ENCODE results near the gene GJD3.
A peak's percentile ranks its signal among the peaks of the same experiment; 100 is the strongest.

GJD3 gene

GRCh38 chr17:40351359-40352236 lies 12.9 kb downstream of the GJD3 start:
- no peak for DNase-seq

GRCh38 chr17:40350689-40351358 lies 13.7 kb downstream of the GJD3 start:
- no peak for DNase-seq

GRCh38 chr17:40349895-40350688 lies 14.4 kb downstream of the GJD3 start:
- DNase-seq: no peak

- no peak for DNase-seq
These were observed 15.1 kb downstream of the GJD3 start for GRCh38 chr17:40349477-40349894.

GRCh38 chr17:40348562-40349476 lies 15.7 kb downstream of the GJD3 start:
- no peak for DNase-seq

GRCh38 chr17:40348136-40348504 lies 16.4 kb downstream of the GJD3 start:
- no peak for DNase-seq

- no peak for DNase-seq
These were observed 17.0 kb downstream of the GJD3 start for GRCh38 chr17:40347319-40348135.

GRCh38 chr17:40346765-40347158 lies 17.8 kb downstream of the GJD3 start:
- DNase-seq: no peak

GRCh38 chr17:40345994-40346764 lies 18.4 kb downstream of the GJD3 start:
- DNase-seq: no peak

GRCh38 chr17:40345161-40345993 lies 19.2 kb downstream of the GJD3 start:
- peak; percentile 69 for DNase-seq

GRCh38 chr17:40344421-40345160 lies 19.9 kb downstream of the GJD3 start:
- no peak for DNase-seq

GRCh38 chr17:40343219-40344119 lies 21.1 kb downstream of the GJD3 start:
- no peak for DNase-seq

- DNase-seq: no peak
These were observed 21.9 kb downstream of the GJD3 start for GRCh38 chr17:40342504-40343218.

- no peak for DNase-seq
These were observed 22.6 kb downstream of the GJD3 start for GRCh38 chr17:40341808-40342503.

- DNase-seq: peak; percentile 92
These were observed 23.4 kb downstream of the GJD3 start for GRCh38 chr17:40340880-40341807.
